HG03378 (cell line): Measurements from ENCODE around the gene STAU1.
"Not testable (repeated sequence)": the region's sequence is repeated elsewhere in the genome, so short reads cannot be mapped to it uniquely, and the experiment has no call there.

Source experiments
- ATAC-seq: cut with Tn5 transposase; IDR thresholded peaks from one replicate; pipeline ENCODE4 v1.9.1; 2021; ENCODE audit warnings: mild to moderate bottlenecking, moderate library complexity; ENCODE audit not compliant: unreplicated experiment

The STAU1 gene

GRCh38 chr20:49166534-49167449, 21.3 kb downstream of the STAU1 start:
- peak; percentile 59 for ATAC-seq

- ATAC-seq: no peak
Measured at GRCh38 chr20:49165611-49166010, 22.5 kb downstream of the STAU1 start.

GRCh38 chr20:49163696-49164095, 24.4 kb downstream of the STAU1 start:
- ATAC-seq: no peak

GRCh38 chr20:49161428-49162152, 26.5 kb downstream of the STAU1 start:
- ATAC-seq: no peak

- no peak for ATAC-seq
Measured at GRCh38 chr20:49160057-49160929, 27.8 kb downstream of the STAU1 start.

- ATAC-seq: no peak
Measured at GRCh38 chr20:49157146-49157545, 31.0 kb downstream of the STAU1 start.

GRCh38 chr20:49156481-49156880, 31.7 kb downstream of the STAU1 start:
- no peak for ATAC-seq

GRCh38 chr20:49151436-49151835, 36.7 kb downstream of the STAU1 start:
- no peak for ATAC-seq

- ATAC-seq: no peak
Measured at GRCh38 chr20:49149281-49150045, 38.7 kb downstream of the STAU1 start.

GRCh38 chr20:49148601-49149000, 39.5 kb downstream of the STAU1 start:
- no peak for ATAC-seq

- ATAC-seq: no peak
Measured at GRCh38 chr20:49147296-49147695, 40.8 kb downstream of the STAU1 start.

- no peak for ATAC-seq
Measured at GRCh38 chr20:49146442-49147225, 41.5 kb downstream of the STAU1 start.

GRCh38 chr20:49140834-49141233, 47.3 kb downstream of the STAU1 start:
- ATAC-seq: no peak

GRCh38 chr20:49140411-49140810, 47.7 kb downstream of the STAU1 start:
- no peak for ATAC-seq

- no peak for ATAC-seq
Measured at GRCh38 chr20:49138431-49138830, 49.7 kb downstream of the STAU1 start.

- no peak for ATAC-seq
Measured at GRCh38 chr20:49136817-49137571, 51.1 kb downstream of the STAU1 start.

- not testable (repeated sequence) for ATAC-seq
Measured at GRCh38 chr20:49134797-49135196, 53.3 kb downstream of the STAU1 start.

- no peak for ATAC-seq
Measured at GRCh38 chr20:49133571-49133970, 54.6 kb downstream of the STAU1 start.

GRCh38 chr20:49132995-49133478, 55.1 kb downstream of the STAU1 start:
- no peak for ATAC-seq
